ENCODE data around the gene CLEC4G.

CLEC4G gene

DNA sequence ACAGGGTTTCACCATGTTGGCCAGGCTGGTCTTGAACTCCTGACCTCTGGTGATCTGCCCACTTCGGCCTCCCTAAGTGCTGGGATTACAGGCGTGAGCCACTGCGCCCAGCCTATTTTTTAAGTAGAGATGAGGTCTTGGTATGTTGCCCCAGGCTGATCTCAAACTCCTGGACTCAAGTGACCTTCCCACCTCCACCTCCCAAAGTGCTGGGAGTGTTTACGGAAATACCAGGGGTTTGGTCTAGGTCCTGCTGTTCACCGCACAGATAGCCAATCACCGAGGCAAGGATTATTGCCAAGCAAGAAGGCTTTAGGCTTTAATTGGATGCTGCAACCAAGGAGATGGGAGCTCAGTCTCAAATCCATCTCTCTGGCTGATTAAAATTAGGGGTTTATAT lies 11.6 kb downstream of the CLEC4G start:
- no peak for DNase-seq

DNA sequence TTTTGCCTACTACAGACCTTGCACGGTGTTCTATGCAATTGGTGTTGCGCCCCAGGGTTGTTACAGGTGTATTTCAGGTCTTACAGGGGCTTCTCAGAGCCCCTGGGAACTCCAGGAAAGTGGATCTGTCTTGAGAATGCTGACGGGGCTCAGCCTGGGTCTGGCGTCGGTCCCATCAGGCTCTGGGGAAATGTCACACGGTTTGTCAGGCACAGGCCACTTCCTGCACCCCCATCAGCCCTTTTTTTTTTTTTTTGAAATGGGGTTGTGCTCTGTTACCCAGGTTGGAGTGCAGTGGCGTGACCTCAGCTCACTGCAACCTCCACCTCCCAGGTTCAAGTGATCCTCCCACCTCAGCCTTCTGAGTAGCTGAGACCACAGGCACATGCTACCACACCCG lies 13.2 kb downstream of the CLEC4G start:
- no peak for DNase-seq

DNA sequence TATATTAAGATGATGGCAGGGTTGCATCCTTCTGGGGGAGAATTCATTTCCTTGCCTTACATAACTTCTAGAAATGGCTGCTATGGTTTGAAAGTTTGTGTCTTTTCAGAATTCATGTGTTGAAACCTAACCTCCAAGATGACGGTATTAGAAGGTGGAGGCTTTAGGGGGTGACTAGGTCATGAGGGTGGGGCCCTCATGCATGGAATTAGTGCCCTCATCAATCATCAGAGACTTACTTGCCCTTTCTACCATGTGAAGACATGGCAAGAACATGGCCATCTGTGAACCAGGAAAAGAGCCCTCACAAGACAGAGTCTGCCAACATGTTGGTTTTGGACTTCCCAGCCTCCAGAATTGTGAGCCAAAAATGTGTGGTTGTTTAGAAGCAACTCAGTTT lies 15.1 kb downstream of the CLEC4G start:
- DNase-seq = no peak

DNA sequence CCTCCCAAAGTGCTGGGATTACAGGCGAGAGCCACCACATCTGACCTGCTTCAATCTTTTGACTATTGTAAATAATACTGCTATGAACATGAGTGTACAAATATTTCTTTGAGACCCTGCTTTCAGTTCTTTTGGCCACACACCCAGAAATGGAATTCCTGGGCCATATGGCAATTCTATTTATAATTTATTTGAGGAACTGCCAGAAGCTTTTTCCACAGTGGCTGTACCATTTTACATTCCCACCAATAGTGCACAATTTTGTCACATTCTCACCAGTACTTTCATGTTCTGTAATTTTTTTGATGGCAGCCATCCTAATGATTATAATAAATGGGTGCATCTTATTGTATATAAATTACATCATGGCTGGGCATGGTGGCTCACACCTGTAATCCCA lies 16.2 kb downstream of the CLEC4G start:
- DNase-seq = no peak

DNA sequence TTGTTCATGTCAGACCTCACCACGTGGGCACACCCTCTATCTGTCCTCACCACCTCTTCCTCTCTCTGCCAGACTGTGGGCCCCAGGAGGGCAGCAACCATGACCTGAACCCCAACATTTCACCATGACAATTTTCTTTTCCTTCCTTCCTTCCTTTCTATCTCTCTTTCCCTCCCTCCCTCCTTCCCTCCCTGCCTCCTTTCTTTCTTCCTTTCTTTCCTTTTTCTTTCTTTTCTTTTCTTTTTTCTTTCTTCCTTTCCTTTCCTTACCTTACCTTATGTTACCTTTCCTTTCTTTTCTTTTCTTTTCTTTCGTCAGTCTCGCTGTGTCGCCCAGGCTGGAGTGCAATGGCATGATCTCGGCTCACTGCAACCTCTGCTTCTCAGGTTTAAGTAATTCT lies 21.3 kb downstream of the CLEC4G start:
- no peak for DNase-seq

DNA sequence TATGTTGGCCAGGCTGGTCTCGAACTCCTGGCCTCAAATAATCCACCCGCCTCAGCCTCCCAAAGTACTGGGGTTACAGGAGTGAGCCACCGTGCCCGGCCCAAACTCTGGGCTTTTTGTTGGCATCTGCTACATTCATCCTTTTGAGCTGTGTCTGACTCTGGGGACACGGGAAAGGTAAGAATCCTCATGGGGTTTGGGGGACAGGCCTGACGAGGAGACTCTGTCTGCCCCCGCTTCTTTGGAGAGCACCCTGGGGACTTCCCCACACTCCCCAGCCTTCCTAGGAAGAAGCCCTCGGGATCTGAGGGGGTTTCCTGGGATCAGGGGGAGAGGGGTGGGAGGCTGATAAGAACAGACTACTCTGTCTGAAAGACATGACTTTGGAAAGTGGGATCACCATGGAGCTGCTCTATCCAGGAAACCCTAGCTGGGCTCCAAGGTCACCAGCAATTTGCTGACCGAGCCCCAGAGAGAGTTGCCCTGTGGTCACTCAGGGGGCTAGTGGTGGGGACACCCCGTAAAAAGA lies 21.9 kb downstream of the CLEC4G start:
- DNase-seq = no peak

DNA sequence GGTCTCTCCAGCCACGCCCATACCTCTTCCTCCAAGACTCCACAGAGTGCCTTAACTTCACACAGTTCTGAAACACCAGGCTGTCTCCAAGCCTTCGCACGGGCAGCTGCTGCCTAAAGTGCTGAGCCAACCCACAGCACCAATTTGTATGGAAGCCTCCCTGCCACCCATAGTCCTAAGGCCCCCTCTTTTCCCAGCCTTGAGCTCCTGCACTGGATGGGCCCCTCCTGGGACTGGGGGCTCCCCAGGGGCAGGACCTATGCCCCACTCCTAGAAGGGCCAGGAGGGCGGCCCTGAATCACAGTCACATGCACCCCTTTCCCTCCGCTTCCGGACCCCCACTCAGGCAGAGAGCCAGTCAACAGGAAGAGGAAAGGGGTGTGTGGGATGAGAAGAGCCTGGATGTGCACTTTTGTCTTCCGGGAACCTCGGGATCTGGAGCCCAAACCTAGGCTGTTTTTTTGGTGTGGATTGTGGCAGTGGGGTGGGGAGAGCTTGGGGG lies 24.9 kb downstream of the CLEC4G start:
- no peak for DNase-seq

DNA sequence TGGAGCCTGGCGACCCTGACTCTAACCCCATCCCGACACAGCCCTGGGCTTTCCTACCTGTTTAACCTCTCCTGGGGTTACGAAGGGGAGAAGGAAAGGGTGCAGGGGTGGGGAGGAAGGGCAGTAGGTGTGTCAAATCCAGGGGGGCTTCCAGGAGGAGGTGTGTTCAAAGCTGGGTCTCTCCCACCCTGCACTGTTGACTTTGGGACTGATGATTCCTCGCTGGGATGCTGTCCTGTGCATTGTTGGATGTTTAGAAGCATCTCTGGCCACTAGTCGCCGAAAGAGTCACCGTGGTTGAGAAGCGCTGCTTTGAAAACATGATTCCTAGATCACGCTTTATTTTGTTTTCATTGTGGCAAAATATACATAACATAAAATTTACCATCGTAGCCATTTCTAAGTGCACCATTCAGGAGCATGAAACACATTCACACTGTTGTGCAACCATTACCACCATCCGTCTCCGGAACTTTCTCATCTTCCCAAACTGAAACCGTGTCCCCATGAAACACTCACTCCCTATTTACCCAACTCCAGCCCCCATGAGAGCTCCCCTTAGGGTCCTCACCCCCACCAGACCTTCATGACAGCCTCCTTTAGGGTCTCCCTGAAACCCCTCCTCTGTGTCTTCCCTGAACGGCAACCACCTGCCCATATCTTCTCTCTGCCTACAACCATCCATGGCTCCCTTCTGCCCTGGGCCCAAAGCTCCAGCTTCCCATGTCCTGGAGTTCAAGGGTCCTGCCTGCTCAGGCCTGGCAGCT lies 25.5 kb downstream of the CLEC4G start:
- DNase-seq = no peak

DNA sequence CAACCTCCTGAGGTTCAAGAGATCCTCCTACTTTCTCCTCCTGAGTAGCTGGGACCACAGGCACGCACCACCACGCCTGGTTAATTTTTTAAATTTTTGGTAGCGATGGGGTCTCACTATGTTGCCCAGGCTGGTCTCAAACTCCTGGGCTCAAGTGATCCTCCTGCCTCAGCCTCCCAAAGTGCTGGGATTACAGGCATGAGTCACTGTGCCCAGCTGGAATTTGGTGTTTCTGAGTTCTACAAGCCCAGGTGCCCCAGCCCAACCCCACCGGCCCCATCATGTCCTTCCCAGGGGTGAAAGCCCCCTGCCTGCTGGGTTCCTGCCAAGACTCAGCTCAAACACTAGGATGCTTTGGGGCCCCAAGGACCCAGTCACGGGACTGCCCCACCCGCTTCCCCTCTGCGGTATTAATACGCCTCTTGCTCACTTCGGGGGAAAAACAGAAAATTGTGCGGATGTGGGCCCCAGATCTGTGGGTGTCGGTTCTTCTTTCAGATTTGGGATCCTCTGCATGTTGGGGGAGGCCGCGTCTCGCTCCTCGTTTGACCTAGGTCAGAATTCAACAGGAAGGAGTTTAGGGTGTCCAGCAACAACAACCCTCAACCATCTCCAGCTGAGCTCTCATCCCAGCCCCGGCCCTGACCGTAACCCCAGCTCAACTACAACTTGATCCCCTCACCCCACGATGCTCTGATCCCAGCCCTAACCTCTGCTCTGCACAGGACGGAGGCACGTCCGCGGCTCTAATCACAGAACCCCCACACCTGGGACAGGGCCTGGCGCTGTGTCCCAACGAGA lies 26.3 kb downstream of the CLEC4G start:
- DNase-seq = peak; percentile 76 to 78

DNA sequence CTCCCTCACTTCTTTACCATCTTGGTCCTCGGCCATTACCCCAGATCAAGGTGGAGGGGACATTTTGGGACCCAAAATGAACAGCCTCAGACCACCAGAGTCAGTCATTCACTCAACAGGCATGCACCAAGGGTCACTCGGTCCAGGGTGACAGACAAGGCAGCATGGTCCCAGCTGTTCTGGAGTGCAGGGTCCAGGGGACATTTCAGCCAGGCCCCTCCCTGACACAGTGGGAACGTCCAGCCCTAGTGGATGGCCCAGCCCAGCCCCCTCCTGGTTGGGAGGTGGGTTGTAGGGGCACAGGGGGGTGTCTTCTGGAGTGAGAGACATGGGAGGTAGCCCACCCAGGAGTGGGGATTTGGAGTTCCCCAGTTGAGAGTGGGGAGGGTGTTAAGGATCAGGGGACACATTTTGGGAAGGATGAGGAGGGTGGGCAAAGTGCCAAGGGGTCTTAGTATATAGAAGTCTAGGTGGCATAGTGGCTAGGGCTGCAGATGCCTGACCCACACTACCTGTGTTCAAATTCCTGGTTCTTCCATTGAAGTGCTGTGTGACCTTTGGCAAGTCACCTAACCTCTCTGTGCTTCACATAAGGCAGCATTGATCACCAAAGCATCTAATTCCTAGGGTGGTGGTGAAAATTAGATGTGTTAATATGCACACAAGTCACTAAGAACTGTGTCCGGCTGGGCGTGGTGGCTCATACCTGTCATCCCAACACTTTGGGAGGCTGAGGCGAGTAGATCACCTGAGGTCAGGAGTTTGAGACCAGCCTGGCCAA lies 27.4 kb downstream of the CLEC4G start:
- DNase-seq = no peak

DNA sequence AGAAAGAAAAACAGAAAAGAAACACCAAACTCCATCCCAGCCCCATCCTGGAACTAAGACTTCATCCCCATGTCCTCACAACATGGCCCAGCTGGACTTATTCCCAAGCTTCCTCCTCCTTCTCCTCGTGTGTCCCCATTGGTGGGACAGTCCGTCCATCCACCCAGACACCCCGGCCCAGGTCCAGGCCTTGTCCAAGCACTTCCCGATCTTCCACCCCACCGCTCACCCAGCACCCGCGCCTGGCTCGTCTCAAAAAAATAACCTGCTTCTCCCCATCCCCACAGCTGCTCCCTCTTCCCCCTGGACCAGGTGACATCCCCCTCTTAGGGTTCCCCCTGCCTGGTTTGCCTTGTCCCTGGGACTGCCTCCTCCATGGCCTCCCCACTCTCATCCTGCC lies 28.6 kb downstream of the CLEC4G start:
- no peak for DNase-seq

DNA sequence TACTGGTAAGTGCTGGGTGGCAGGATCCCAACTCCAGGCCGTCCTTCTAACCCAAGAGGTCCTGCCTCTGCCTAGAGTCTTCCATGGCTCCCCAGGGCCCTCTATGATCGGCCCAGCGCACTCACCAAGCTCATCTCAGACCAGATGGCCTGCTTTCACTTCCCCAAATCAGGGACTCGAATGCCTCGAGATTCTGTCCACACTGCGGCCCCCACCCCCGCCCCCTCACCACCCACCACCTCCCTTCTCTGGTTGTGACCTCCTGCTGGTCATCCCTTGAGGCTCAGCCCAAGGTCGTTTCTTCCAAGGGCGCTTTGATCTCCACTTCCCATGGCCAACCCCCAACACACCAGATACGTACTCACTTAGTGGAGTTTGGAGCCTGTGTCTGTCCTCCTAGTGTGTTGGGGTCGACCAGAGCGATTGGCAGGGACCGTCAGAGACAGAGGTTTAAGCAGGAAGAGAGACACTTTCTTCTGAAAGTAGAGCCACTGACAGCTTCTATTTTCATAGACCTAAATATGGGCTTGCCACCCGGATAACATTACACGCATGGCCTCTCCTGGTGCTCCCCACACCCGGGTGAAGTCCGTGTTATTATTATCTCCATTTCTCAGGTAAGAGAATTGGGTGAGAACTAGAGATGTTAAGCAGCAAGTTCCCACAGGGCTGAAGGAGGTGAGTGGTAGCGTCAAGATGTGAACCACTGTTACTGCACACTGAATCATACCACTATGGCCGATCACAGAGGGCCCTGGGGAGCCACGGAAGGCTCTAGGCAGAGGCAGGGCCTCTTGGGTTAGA lies 30.1 kb downstream of the CLEC4G start, which contains the start of gene FCER2:
Gene FCER2 (minus strand): TSS at position 478 of the 804 bp plus-strand sequence. CDS start 2,371 bp downstream, outside the sequence.
- no peak for DNase-seq

DNA sequence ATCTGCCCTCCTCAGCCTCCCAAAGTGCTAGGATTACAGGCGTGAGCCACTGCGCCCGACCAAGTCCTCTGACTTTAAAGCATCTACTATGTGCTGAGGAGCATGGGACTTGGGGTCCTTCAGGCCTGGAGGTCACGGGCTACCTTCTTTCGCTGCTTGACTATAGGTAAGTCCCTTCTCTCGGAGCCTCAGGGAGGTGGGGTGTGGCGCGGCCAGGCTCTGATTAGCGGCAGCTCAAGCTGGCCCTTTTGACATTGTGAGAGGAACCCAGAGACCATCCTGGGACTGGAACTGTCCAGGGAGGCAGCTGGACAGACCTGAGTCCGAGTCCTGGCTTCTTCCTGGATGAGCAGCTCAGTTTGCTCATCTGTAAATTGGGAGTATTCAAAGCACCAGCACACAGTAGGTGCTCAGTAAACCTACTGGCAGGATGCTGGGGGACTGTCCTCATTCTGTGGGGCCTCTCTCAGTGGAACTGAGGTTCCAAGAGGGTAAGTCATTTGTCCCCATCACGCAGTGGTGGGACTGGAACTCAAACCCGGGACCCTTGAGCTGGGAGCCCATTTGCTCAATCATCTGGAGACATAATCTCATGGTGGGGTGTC lies 30.8 kb downstream of the CLEC4G start:
- DNase-seq = no peak

DNA sequence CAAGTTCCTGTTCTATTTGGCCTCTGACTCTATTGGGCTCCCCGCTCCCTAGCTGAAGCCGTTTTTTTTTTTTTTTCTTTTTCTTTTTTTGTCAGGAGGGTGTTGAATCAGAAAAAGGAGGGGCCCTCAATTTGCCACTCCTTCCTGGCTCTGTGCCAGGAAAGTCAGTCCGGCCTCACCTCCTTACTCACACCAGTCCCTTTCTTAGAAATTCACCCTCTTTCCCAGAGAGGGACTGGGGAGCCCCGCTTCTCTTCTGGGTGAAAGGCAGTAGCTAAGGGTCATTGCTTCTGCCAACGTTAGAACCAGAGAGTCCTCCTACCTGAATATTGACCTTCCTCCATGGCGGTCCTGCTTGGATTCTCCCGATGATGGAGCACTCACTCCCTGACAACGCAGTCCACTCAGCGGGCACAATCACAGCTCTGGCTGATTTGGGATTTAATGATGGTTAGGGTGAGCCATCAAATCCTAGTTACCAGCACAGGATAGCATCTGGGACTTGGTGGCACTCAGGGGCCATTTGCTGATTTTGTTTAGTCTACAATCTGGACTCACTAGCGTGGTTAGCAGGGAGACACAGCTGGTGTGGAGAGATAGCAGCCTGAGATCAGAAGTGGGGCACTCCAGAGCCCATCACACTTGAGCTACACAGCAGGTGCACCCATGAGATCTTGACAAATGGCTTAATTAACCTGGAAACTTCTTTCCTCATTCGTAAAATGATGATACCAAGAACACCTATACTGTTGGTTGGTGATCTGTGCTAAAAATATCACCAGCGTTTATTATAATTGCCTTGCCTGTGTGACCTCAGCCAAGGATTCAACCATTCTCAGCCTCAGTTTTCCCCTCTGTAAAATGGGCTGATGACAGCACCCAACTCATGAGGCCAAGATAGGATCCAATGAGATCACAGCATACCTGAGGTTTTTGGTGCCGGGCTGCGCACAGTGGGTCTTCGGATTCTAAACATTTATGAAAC lies 32.2 kb downstream of the CLEC4G start:
- DNase-seq = no peak

DNA sequence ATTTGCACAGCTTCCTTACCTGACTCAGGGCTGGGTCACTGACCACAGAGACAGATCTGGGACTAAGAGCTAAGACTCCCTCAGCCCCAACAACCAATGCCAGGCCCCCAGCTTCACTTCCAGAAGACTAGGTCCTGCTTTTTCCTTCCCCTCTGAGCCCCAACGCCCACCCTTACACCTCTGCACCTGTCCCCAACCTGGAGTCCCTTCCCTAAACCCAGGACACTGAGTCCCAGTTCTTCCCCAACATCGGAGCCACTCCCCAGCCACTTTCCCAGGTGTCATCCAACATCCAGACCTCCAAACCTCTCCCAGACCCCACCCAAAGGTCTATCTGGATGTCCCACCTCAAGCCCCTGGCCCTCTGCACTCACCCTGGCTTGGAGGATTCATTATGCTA lies 32.9 kb downstream of the CLEC4G start:
- DNase-seq = no peak

DNA sequence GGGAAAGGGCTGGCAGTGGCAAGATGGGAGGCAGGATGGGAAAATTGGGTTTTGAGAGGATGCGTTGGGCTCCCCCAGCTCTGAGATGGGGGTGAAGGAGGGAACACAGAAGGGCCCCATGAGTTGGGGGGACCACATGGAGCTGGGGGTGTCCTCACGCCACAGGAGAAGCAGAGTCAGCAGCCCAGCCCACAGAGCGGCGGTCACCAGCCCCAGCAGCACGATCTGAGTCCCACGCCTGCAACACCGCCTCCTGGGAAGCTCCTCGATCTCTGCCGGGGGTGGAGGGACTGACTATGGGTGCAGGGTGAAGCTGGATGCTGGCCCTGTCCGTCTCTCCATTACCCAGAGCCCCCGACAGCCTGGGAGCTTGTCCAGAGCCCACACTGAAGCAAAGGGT lies 33.3 kb downstream of the CLEC4G start:
- DNase-seq = no peak

DNA sequence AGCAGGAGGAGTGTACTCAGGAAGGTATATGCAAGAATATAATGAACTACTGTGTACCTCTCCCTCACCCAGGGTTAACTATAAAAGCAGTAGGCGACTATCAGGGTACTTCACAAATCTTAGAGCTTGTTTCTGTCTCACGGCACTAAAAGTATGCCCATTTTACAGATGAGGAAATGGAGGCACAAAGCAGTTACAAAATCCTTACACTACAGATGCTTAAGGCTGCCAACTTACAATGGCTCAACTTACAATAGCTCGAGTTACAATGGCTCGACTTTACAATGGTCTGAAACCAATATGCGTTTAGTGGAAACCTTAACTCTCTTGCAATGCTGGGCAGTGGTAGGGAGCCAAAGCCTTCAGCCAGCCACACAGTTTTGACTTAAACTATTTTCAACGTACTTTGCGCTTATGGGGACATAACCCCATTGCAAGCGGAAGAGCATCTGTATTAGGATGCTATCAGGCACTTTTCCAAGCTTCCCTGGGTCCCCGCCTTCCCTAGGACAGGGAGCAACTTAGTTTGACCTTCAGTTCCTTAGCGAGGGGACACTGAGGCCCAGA lies 34.1 kb downstream of the CLEC4G start:
- no peak for DNase-seq

DNA sequence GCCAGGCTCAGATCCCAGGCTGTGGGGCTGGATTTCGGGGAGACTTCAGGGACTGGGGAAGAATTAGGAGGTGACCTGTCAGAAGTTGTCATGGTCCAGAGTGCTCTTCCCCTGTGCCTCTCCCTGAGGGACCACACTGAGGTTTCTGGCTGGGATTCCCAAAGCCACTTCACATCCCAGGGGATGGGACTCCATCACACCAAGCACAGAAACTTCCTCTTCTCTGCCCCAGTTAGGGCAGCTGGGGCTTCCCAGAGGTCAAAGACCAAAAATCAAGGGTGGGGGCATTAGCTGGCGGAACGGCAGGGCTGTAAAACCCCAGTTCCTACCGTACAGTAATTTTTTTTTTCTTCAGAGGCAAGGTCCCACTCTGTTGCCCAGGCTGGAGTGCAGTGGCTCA lies 37.4 kb downstream of the CLEC4G start:
- no peak for DNase-seq

DNA sequence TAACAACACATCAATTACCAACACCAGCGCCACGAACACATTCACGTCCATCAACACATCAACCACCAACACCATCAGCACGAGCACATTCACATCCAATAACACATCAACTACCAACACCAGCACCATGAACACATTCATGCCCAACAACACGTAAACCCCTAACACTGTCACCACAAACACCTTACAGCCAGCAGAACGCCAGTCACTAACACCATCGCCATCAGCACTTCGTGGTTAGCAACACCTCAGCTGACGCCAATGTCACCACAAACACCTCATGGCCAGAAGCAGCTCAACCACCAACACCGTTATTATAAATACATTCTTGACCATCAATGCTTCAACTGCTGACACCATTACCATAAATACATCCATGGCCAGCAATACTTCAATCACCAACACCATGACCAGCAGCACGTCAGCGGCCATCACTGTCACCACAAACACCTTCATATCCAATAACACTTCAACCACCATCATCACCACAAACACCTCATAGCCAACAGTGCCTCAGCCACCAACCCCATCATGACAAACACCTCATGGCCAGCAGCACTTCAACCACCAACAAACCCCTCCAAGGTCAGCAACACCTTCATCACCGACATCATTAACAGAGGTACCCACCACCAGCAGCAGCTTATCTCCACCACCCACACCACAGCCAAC lies 39.4 kb downstream of the CLEC4G start:
- no peak for DNase-seq

DNA sequence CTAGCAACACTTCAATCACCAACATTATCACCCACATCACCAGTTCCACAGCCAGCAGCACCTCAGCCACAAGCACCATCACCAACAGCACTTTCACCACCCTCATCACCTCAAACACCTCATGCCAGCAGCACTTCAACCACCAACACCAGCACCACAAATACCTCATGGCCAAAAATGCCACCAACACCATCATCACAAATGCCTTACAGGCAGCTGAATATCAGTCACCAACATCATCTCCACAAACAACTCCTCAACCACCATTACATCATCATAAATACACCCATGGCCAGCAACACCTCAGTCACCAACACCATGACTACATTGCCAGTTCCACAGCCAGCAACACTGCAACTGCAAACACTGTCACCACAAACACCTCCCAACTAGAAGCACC lies 40.4 kb downstream of the CLEC4G start:
- no peak for DNase-seq
